ENCODE measurements around the gene MLH3. TPM values are rescaled to one million over a fixed set of nuclear protein-coding genes. Genes with fewer than 3 reads are reported as not detected.
"Not testable (repeated sequence)": the region's sequence is repeated elsewhere in the genome, so short reads cannot be mapped to it uniquely, and the experiment has no call there.

MLH3 gene
- total RNA-seq, 1 experiment from 2014 or later = 13.2 TPM

DNA sequence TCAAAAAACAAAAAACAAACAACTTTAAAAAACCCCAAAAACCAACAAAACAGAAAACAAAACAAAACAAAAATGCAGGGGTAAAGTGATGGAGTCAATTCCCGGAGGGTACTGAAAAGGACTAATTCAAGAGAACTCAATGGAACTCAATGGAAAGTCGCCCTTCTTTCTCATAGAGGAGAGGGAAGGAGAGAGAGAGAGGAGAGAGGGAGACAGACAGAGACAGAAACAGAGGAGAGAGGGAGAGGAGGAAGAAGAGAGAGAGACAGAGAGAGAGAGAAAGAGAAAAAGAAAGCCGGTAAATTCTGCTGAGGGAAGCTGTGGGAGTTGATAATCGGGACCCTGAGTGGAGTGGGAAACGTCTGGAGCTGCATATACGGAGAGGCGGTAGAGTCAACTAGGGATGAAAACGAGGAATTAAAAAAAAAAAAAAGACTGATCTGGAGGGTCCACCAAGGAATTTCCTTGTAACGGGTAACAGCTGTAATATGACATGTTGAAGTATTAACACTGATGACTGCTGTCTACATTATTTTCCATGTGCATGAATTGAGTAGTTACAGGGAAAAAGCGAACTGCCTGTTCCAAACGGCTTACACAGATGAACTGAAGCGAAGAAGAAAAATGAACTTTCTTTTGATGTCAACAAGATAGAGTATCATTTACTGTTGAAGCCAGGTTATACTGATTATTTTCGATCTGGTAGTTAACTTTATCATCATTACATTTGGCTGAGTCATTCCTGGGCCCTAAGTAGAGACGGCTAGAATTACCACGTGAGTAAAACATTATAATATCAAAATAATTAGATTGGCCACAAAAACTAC lies 17.2 kb upstream of the MLH3 start:
- no peak for DNase-seq
- intact Hi-C loops (cut with micrococcal nuclease) = no loop called here
- Histone ChIP-seq H3K9me3 (ENCODE audit: low read length) (no peaks in the 10 kb centered on the region), H3F3A (ENCODE audit: low read length, unreplicated experiment) (no peaks in the 10 kb centered on the region), H3K4me3 (ENCODE audit: low read length) (peak overlapping the region; percentile 74), H3K79me2 (ENCODE audit: low read length) (peaks cover 11% of the 10 kb centered on the region), H3K9me2 (replicated peaks; ENCODE audit: low read length) (no peaks in the 10 kb centered on the region), H2AFZ (ENCODE audit: low read length) (peak overlapping the region; percentile 89), H4K20me1 (ENCODE audit: low read length) (no peaks in the 10 kb centered on the region), H3K27me3 (ENCODE audit: low read length) (no peaks in the 10 kb centered on the region), H3K4me1 (ENCODE audit: insufficient read depth, low read length) (peaks cover 17% of the 10 kb centered on the region), H3K4me2 (ENCODE audit: low read length) (peak overlapping the region; percentile 97), H3K9ac (ENCODE audit: low read length) (peak overlapping the region; percentile 84), H3K27ac (ENCODE audit: low read length) (peak overlapping the region; percentile 84), H3K36me3 (ENCODE audit: low read depth, low read length) (no peaks in the 10 kb centered on the region)
- no peak; the same call in 1 of the 2 replicates for ATAC-seq
- CTCF ChIA-PET = interaction anchor here (0.6 kb wide), 1 partner anchor 168 kb away, joined by 3 read pairs; no protein-coding TSS in a partner anchor
- TF ChIP-seq, protein P1, sequence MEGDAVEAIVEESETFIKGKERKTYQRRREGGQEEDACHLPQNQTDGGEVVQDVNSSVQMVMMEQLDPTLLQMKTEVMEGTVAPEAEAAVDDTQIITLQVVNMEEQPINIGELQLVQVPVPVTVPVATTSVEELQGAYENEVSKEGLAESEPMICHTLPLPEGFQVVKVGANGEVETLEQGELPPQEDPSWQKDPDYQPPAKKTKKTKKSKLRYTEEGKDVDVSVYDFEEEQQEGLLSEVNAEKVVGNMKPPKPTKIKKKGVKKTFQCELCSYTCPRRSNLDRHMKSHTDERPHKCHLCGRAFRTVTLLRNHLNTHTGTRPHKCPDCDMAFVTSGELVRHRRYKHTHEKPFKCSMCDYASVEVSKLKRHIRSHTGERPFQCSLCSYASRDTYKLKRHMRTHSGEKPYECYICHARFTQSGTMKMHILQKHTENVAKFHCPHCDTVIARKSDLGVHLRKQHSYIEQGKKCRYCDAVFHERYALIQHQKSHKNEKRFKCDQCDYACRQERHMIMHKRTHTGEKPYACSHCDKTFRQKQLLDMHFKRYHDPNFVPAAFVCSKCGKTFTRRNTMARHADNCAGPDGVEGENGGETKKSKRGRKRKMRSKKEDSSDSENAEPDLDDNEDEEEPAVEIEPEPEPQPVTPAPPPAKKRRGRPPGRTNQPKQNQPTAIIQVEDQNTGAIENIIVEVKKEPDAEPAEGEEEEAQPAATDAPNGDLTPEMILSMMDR (conservative IDR thresholded peaks at IDR 0.05; ENCODE audit: low read depth, low read length) = no peak
- TF ChIP-seq EZH2 (IDR thresholded peaks at IDR 0.05; ENCODE audit: low read length, unreplicated experiment) (no peak), EZH2phosphoT487 (IDR thresholded peaks at IDR 0.05; ENCODE audit: borderline replicate concordance, low read length) (no peak)
- POLR2A ChIA-PET (ENCODE audit: unreplicated experiment) = interaction anchor here (0.6 to 0.7 kb wide), 3 partner anchors 38 to 456 kb away, joined by 3 to 12 read pairs (median 12); partner anchors contain the start of gene RPS6KL1
- BruUV-seq (replicated peaks) = TSS peak; percentile 74

GRCh38 chr14:75067765-75068164 lies 16.5 kb upstream of the MLH3 start:
- H3F3A ChIP-seq (ENCODE audit: low read length, unreplicated experiment); H3K9ac ChIP-seq (ENCODE audit: low read length); H3K9me3 ChIP-seq (ENCODE audit: low read length); H4K20me1 ChIP-seq (ENCODE audit: low read length); H3K27me3 ChIP-seq (ENCODE audit: low read length); POLR2A ChIA-PET (ENCODE audit: unreplicated experiment); intact Hi-C loops (cut with micrococcal nuclease); BruUV-seq (replicated peaks); H2AFZ ChIP-seq (ENCODE audit: low read length); H3K36me3 ChIP-seq (ENCODE audit: low read depth, low read length); DNase-seq; H3K27ac ChIP-seq (ENCODE audit: low read length); ATAC-seq; H3K9me2 ChIP-seq (replicated peaks; ENCODE audit: low read length): not testable (repeated sequence)
- CTCF ChIA-PET = interaction anchor here (0.6 kb wide), 1 partner anchor 168 kb away, joined by 3 read pairs; no protein-coding TSS in a partner anchor
- Histone ChIP-seq H3K4me3 (ENCODE audit: low read length) (peak overlapping the region; percentile 74), H3K4me2 (ENCODE audit: low read length) (peak overlapping the region; percentile 97), H3K4me1 (ENCODE audit: insufficient read depth, low read length) (peaks cover 24% of the 10 kb centered on the region), H3K79me2 (ENCODE audit: low read length) (peaks cover 18% of the 10 kb centered on the region)

- Histone ChIP-seq H3F3A (ENCODE audit: low read length, unreplicated experiment) (no peaks in the 10 kb centered on the region), H3K79me2 (ENCODE audit: low read length) (peaks cover 23% of the 10 kb centered on the region), H2AFZ (ENCODE audit: low read length) (no peak overlapping the region), H3K9ac (ENCODE audit: low read length) (no peak overlapping the region), H3K4me2 (ENCODE audit: low read length) (peak overlapping the region; percentile 97; the same call in 1 of the 2 replicates), H3K27me3 (ENCODE audit: low read length) (no peaks in the 10 kb centered on the region), H4K20me1 (ENCODE audit: low read length) (no peaks in the 10 kb centered on the region), H3K36me3 (ENCODE audit: low read depth, low read length) (no peaks in the 10 kb centered on the region), H3K9me2 (replicated peaks; ENCODE audit: low read length) (no peaks in the 10 kb centered on the region), H3K4me3 (ENCODE audit: low read length) (no peak overlapping the region), H3K4me1 (ENCODE audit: insufficient read depth, low read length) (peaks cover 26% of the 10 kb centered on the region), H3K27ac (ENCODE audit: low read length) (no peak overlapping the region), H3K9me3 (ENCODE audit: low read length) (no peaks in the 10 kb centered on the region)
- no peak for TF ChIP-seq EZH2 (IDR thresholded peaks at IDR 0.05; ENCODE audit: low read length, unreplicated experiment)
- TF ChIP-seq EZH2phosphoT487 (IDR thresholded peaks at IDR 0.05; ENCODE audit: borderline replicate concordance, low read length) = no peak
- TF ChIP-seq, protein P1 (conservative IDR thresholded peaks at IDR 0.05; ENCODE audit: low read depth, low read length) = no peak
- CTCF ChIA-PET = no interaction called here
- intact Hi-C loops (cut with micrococcal nuclease) = no loop called here
- DNase-seq (no peak), ATAC-seq (no peak)
- no TSS peak for BruUV-seq (replicated peaks)
- POLR2A ChIA-PET (ENCODE audit: unreplicated experiment) = no interaction called here
Observed at GRCh38 chr14:75067212-75067611, 15.9 kb upstream of the MLH3 start.
